D721Med (cell line): ENCODE measurements around the gene FDXACB1.
A peak's percentile ranks its signal among the peaks of the same experiment; 100 is the strongest.

Experiments used
- DNase-seq: peaks from one replicate; pipeline ENCODE4 v3.0.0; 2011; ENCODE audit warnings: low spot score; ENCODE audit not compliant: insufficient read length
- FAIRE-seq: peaks from 2 replicates; lab custom pipeline; 2011; peaks lifted over from hg19 to GRCh38; lab: Jason Lieb, UNC
- TF ChIP-seq, protein P1 (sequence below): IDR thresholded peaks from 2 replicates; pipeline ENCODE4 v1.5.1; 2012; ENCODE audit warnings: mild to moderate bottlenecking, control low read depth; ENCODE audit not compliant: insufficient read depth; ENCODE audit errors: missing control alignments

Gene FDXACB1

DNA sequence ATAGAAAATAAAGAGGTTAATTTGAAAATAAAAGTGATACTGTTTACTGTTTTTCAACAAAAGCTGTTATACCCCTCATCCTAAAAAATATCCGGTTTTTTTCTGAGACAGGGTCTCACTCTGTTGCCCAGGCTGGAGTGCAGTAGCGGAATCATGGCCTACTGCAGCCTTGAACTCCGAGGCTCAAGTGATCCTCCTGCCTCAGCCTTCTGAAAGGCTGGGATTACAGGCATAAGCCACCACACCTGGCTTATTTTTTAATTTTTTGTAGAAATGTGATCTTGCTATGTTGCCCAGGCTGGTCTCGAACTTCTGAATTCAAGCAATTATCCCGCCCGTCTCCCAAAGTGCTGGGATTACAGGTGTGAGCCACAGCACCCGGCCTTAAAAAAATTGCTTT is 43.3 kb downstream of the FDXACB1 start:
- no peak for DNase-seq
- no peak for FAIRE-seq
- TF ChIP-seq, protein P1, sequence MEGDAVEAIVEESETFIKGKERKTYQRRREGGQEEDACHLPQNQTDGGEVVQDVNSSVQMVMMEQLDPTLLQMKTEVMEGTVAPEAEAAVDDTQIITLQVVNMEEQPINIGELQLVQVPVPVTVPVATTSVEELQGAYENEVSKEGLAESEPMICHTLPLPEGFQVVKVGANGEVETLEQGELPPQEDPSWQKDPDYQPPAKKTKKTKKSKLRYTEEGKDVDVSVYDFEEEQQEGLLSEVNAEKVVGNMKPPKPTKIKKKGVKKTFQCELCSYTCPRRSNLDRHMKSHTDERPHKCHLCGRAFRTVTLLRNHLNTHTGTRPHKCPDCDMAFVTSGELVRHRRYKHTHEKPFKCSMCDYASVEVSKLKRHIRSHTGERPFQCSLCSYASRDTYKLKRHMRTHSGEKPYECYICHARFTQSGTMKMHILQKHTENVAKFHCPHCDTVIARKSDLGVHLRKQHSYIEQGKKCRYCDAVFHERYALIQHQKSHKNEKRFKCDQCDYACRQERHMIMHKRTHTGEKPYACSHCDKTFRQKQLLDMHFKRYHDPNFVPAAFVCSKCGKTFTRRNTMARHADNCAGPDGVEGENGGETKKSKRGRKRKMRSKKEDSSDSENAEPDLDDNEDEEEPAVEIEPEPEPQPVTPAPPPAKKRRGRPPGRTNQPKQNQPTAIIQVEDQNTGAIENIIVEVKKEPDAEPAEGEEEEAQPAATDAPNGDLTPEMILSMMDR = no peak

DNA sequence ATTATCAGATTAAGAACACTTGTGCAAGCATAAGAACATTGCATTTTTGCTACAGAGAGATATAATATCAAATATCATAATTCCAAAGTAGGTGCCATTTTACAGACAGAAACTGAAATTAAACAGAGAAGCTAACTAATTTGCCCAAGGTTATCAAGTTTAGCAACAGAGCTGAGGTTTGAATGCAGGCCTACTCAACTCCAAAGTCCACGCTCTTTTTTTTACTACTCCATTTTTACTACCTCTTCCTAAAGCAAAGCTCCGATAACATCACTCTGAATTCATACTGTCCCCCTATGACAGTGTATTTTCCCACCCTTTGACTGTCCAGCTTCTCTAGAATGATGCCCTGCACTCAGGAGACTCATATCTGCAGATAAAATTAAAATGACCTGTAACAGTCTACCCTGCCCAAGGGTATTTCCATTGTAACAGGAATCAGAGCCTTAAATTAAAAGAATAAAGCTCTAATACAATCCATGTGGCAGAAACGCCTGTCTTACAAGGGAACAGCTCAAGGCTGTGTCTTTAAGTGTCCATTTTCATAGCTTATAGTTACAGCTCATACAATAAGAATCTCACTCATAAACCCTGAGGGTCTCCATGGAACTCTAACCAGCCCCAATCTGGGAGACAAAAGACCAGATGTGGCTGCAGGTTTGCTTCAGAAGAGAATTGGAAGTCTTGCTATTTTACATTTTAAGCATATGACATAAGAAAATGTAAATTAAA is 44.4 kb downstream of the FDXACB1 start:
- TF ChIP-seq, protein P1 = no peak
- no peak for DNase-seq
- FAIRE-seq = no peak

DNA sequence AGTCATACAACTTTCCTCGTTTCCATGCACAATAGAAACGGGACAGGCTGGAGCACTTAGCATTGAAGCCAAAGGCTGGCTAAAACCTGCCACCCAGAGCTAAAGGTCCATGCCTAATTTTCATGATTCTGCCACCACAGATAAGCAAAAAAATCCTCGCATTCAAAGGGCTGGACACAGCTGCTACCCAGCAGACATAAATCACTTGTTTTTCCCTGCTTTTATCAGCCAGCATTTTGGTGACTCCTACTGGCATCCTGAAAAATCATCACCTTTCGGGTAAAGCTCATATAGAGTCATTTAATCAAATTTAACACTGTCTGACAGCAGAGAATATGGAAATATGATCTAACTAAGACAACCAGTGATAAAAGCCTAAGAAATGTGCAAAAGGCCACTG is 45.4 kb downstream of the FDXACB1 start:
- TF ChIP-seq, protein P1 = peak; percentile 60

DNA sequence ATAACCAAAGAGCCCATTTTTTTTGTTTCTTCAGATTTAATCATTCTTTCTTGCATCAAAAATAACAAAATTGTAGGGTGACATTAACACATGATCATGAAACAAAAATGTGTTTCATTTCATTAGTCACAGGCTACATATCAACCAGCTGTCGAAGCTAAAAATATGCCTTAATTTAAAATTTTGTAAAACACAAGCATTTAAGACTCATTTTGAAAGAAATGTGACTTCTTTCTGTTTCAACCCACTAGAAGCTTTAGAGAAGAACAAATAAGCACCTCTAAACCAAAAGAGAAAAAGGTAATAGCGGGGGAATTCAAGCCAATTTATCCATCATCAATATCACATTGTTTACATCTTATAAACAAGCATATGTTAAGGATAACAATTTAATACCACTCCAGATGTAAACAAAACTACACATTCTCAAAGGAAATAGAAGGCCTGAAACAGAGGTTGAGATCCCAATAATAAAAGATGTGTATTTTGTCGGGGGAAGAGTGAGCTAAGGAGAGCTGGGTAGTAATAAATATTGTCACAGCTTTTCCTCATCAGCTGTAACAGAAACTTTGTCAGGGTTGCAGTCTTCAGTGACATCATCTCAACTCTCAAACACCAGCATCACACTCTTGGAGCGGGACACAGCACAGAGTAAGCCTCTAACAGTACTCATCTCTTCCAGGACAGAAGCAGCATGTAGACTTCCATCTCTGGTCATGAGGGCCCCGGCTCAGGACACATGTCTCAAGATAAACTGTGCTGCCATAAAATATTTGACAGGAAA is 49.6 kb downstream of the FDXACB1 start:
- TF ChIP-seq, protein P1 = no peak
- FAIRE-seq = no peak
- DNase-seq = no peak

More for the DNA sequence above, 45.4 kb downstream of the FDXACB1 start:
- no peak for FAIRE-seq
- DNase-seq = no peak

DNA sequence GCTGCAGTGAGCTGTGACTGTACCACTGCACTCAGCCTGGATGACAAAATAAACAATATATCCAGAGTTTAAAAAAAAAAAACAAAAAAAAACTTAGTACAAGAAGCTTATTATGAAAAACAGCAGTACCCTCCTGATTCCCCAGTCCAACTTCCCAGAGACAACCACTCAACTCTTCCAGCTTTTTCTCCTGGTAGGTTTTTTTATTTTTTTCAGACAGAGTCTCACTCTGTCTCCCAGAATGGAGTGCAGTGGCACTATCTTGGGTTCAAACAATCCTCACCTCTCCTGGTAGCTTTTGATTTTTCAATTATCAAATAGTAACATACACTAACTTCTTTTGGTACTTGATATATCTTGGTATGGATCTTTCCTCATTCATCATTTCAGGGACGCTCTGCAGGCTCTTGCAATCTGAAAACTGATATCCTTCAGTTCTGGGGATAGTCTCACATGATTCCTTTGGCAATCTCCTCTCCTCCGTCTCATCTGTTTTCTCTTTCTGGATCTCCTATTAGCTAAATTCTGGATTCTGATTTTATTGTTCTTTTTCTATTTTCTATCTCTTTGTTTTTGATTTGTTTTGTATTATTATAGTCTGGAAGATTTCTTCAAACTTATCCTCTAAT is 52.5 kb downstream of the FDXACB1 start:
- no peak for DNase-seq
- TF ChIP-seq, protein P1 = no peak
- no peak for FAIRE-seq
